ENCODE data around the gene UBALD1.

Gene UBALD1

GRCh38 chr16:4646773-4647643 is 32.3 kb upstream of the UBALD1 start:
- DNase-seq (ENCODE audit: low read depth): no peak

- no peak for DNase-seq (ENCODE audit: low read depth)
Measured at GRCh38 chr16:4641895-4642294, 27.2 kb upstream of the UBALD1 start.

GRCh38 chr16:4641306-4641687 is 26.6 kb upstream of the UBALD1 start:
- DNase-seq (ENCODE audit: low read depth): no peak

GRCh38 chr16:4640572-4641305 is 26.1 kb upstream of the UBALD1 start:
- DNase-seq (ENCODE audit: low read depth): no peak

GRCh38 chr16:4639899-4640509 is 25.3 kb upstream of the UBALD1 start:
- DNase-seq (ENCODE audit: low read depth): no peak

- DNase-seq (ENCODE audit: low read depth): no peak
Measured at GRCh38 chr16:4637501-4638166, 22.9 kb upstream of the UBALD1 start.

- DNase-seq (ENCODE audit: low read depth): no peak
Measured at GRCh38 chr16:4636196-4636595, 21.5 kb upstream of the UBALD1 start.

- DNase-seq (ENCODE audit: low read depth): no peak
Measured at GRCh38 chr16:4634768-4635167, 20.1 kb upstream of the UBALD1 start.

- DNase-seq (ENCODE audit: low read depth): no peak
Measured at GRCh38 chr16:4633910-4634635, 19.4 kb upstream of the UBALD1 start.

GRCh38 chr16:4631444-4631843 is 16.8 kb upstream of the UBALD1 start:
- no peak for DNase-seq (ENCODE audit: low read depth)

- DNase-seq (ENCODE audit: low read depth): no peak
Measured at GRCh38 chr16:4628283-4628682, 13.6 kb upstream of the UBALD1 start.

GRCh38 chr16:4626396-4626795 is 11.7 kb upstream of the UBALD1 start:
- no peak for DNase-seq (ENCODE audit: low read depth)

- no peak for DNase-seq (ENCODE audit: low read depth)
Measured at GRCh38 chr16:4625560-4626159, 11.0 kb upstream of the UBALD1 start.

- peak; percentile 62 for DNase-seq (ENCODE audit: low read depth)
Measured at GRCh38 chr16:4624827-4625559, 10.3 kb upstream of the UBALD1 start.

GRCh38 chr16:4624015-4624826 is 9.5 kb upstream of the UBALD1 start, which contains the start of gene MGRN1:
MGRN1 (plus strand) TSS chr16:4624826; CDS start chr16:4624961, 135 bp downstream.
- DNase-seq (ENCODE audit: low read depth): peak; percentile 85

- no peak for DNase-seq (ENCODE audit: low read depth)
Measured at GRCh38 chr16:4623593-4623992, 8.9 kb upstream of the UBALD1 start.

GRCh38 chr16:4618645-4619418 is 4.1 kb upstream of the UBALD1 start:
- DNase-seq (ENCODE audit: low read depth): no peak

- no peak for DNase-seq (ENCODE audit: low read depth)
Measured at GRCh38 chr16:4617880-4618279, 3.2 kb upstream of the UBALD1 start.

Measured in stimulated activated CD8-positive, alpha-beta memory T cell treated with anti-CD3 and anti-CD28 coated beads, Interleukin-12 subunit alpha, Interleukin-12 subunit beta, amount 100 ng/mL, for 4 hours (primary cell).